GM15510 (cell line): ENCODE data around the gene APOLD1.

Experiments
- POLR2A ChIP-seq: IDR thresholded peaks from 3 replicates; pipeline ENCODE4 v1.6.1; 2011; ENCODE audit warnings: borderline replicate concordance; ENCODE audit not compliant: insufficient read length; ENCODE audit errors: extremely low read depth

Gene APOLD1

GRCh38 chr12:12798480-12798879 lies 13.0 kb downstream of the APOLD1 start:
- no peak for TF ChIP-seq POLR2A

GRCh38 chr12:12799163-12799920 lies 13.9 kb downstream of the APOLD1 start:
- no peak for TF ChIP-seq POLR2A

GRCh38 chr12:12800406-12801180 lies 15.1 kb downstream of the APOLD1 start:
- no peak for TF ChIP-seq POLR2A

- no peak for TF ChIP-seq POLR2A
Observed at GRCh38 chr12:12803186-12803585, 17.7 kb downstream of the APOLD1 start.

GRCh38 chr12:12804011-12804410 lies 18.6 kb downstream of the APOLD1 start:
- no peak for TF ChIP-seq POLR2A

GRCh38 chr12:12804432-12804886 lies 19.0 kb downstream of the APOLD1 start:
- TF ChIP-seq POLR2A, result no peak

GRCh38 chr12:12806784-12807516 lies 21.5 kb downstream of the APOLD1 start:
- TF ChIP-seq POLR2A, result no peak

GRCh38 chr12:12807970-12808702 lies 22.7 kb downstream of the APOLD1 start:
- TF ChIP-seq POLR2A, result peak; percentile 25

GRCh38 chr12:12810553-12811021 lies 25.1 kb downstream of the APOLD1 start:
- TF ChIP-seq POLR2A, result no peak

- TF ChIP-seq POLR2A, result no peak
Observed at GRCh38 chr12:12811343-12811742, 25.9 kb downstream of the APOLD1 start.

GRCh38 chr12:12812174-12812573 lies 26.7 kb downstream of the APOLD1 start:
- no peak for TF ChIP-seq POLR2A

GRCh38 chr12:12812618-12813119 lies 27.2 kb downstream of the APOLD1 start:
- TF ChIP-seq POLR2A, result no peak

GRCh38 chr12:12813120-12814101 lies 28.0 kb downstream of the APOLD1 start, which contains the start of gene DDX47:
Gene DDX47 (plus strand): TSS chr12:12813346. CDS start chr12:12813368, 22 bp downstream.
- TF ChIP-seq POLR2A, result peak; percentile 62
